Epidermal melanocyte (primary cell): ENCODE results near the gene SLFN14.
"Not testable (repeated sequence)": the region's sequence is repeated elsewhere in the genome, so short reads cannot be mapped to it uniquely, and the experiment has no call there.

Experiments used
- DNase-seq: peaks from one replicate; pipeline ENCODE4 v3.0.0; 2011; ENCODE audit warnings: low spot score; ENCODE audit not compliant: insufficient read length

Gene SLFN14

DNA sequence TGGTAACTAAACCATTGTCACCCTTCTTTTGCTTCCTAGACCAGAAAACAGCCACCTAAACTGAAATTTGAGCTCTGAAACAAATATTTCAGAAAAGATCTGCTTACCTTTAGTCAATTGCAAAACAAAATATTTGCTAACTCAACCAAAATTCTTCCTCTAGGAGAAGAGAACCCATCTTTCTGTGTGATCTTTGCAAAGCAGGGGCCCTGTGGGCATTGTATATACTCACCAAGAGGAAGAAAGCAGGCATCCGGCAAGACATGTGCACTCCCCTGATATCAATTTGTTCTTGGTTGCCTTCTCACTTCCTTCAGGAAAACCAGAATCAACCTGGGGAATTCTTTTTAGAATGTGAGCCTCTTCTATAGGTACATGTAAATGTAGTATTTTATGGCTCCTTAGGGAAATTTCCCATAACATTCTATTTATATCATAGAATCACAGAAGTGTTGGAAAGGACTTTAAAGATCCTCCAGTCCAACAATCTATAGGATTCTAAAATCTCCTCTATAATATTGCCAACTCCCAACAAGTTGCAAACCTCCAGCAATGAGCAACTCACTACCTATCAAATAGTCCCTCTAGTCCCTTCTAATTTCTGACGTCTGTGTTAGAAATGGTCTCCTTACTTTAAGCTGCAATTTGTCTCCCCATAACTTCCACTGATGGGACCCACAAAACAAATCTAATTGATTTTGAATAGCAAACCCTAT lies 966 bp downstream of the SLFN14 start:
- DNase-seq = no peak

DNA sequence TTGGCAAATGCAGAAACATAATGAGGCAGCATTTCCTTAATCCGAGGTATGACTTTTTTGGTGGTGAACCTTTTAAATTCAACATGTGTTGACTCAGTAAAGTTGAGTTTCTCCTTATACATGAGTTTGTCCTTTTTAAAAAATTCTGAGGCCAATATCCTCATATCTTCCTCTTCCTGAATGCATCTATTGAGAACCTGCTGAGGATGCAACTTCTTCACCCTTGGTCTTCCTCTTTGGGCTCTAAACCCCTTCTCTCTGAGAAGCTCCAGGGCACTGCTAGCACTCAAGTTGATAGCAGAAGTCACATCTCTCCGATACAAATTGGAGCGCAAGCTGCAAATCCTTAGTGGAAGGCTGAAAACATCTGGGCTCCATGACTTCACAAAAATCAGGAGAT lies 3.3 kb downstream of the SLFN14 start:
- DNase-seq = no peak

- DNase-seq = no peak
Observed at GRCh38 chr17:35555691-35556090, 4.9 kb downstream of the SLFN14 start.

GRCh38 chr17:35554668-35555067 lies 6.0 kb downstream of the SLFN14 start:
- DNase-seq = no peak

DNA sequence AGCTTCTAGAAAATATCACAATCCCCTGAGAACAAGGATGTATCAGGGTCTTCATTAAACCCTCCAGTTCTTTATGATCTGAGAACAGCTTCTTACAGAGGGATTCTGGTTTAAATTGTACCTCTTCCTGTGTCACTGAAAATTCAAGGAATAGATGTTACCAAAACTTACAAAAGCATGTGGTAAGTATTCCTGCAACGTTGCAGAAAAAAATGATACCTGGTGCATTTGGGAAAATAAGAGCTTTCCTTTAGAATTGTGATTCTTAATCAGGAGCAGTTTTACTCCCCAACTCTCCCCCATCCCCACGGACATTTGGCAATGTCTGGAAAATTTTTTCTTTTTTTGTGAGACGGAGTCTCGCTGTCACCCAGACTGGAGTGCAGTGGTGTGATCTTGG lies 7.3 kb downstream of the SLFN14 start:
- DNase-seq = no peak

DNA sequence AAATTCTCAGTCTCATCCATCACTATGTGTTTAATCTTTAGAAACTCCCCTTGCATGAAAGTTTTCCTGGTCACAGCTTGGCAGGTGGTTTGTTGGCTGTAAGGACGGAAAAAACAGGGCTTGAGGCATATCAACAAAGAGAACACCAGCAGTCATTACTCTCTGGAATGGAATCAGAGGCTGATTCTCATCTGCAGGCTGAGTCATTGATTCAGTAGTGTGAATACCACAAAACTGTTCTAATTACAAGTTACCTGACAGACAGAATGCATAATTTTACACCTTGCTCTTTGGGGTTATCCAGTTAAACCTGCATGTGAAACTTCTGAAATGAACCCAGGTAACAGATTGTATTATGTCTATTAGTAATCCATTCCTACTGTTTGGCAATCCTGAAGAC lies 11.6 kb downstream of the SLFN14 start:
- DNase-seq = no peak

DNA sequence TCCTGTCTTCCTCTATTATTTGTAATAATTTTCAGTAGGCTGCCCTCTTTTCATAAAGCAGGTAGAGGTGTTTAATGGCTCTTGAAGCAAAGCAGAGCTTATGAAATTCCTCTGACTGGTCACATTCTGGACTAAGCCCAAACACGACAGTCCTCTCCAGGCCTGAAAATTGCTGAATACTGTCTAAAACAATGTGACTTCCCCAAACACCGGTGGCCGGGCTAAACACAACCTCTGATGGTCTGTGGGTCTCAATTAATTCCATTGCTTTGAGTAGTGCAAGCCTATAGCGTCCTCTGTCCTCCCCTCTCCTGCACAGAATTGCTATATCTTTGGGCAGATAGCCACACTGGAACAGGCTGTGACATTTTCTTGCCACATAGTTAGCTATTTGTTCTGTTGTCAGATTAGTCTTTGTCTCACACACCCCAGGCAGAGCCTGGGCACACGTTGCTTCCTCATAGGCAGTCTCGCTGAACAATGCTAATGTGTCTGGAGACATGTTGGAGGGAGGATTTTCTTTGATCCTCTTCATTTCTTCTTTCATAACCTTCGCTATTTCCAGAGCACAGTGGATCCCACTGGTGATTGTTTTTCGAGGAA lies 12.3 kb downstream of the SLFN14 start:
- DNase-seq = no peak

GRCh38 chr17:35546487-35546886 lies 14.1 kb downstream of the SLFN14 start:
- no peak for DNase-seq

DNA sequence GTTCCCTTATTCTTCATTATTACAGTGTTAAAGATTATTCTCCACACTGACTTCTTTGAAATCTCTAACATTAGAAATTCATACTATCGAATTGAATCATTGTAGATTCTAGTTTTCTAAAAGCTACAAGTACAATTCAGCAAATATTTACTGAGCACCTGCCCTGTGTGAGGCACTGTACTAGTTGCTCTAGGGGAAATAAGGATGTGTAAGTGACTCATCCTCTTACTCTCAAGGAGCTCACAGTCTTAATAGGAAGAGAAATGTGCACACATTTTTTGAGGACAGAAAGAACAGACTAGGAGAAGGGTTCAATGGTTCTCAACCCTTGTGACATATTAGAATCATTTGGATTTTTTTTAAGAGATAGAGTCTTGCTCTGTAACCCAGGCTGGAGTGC lies 15.5 kb downstream of the SLFN14 start:
- no peak for DNase-seq

DNA sequence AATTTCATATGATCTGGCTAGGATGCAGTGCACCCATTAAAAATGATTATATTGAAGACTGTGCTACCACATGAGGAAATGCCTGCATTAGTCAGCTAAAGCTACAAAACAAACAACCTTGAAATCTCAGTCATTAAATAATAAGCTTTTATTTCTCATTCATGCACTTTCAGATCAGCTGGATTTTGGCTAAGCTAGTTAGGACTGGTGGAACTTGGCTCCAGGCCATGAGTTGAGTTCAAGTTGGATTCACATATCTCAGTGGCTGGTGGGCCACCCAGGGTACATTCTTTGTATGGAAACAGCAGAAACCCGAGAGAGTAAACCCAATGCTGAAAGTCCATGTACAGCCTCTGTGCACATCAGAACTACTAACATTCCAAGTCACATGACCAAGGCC lies 16.8 kb downstream of the SLFN14 start:
- no peak for DNase-seq

GRCh38 chr17:35542990-35543389 lies 17.6 kb downstream of the SLFN14 start:
- DNase-seq = no peak

DNA sequence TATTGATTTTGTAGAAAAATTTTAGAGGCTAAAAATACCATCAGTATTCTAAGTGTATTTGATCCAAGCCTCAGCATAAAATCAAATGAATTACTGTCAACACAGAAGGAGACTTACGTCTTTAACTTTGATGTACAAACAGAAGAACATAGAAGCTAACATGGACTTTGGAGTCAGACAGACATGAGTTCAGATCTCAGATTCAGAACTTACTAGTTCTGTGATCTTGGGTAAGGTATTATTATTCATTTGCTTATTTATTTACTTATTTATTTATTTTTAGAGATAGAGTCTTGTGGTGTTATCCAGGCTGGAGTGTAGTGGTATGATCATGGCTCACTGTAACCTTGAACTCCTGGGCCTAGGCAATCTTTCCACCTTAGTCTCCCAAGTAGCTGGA lies 19.2 kb downstream of the SLFN14 start:
- DNase-seq = no peak

DNA sequence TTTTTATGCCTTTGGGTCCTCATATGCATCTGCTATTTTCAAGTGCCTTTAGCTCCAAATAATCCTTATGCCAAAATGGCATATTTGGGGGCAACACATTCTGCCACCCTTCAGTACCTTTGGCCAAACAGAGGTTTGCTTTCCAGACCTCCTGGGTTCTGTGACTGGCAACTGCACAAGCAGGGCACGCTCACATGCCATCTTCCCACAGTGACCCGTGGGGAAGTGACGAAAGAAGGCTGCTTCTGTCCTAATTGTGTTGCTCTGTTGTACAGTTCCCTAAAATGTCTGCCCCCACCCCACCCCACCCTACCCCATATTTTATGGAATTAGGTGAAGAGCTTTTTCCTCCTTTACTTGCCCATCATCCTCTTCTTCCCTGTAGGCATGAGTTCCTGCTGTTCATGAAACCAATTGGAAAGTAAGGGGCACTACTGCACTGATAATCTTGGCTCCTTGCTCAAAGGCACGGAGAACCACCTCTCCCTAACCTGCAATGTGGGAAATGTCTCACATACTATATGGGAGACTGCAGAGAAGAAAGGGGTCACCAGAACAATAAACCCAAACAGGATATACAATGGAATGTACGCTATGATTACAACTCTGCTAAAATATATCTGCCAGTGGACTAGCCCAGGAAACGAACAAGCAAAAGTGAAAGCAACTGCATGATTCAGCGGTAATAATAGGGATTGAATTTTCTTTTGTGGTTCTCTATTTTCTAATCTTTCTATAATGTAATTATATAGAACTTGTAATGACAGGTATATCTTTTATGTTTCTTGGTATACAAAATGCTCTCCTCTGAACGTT lies 19.8 kb downstream of the SLFN14 start:
- DNase-seq = no peak

DNA sequence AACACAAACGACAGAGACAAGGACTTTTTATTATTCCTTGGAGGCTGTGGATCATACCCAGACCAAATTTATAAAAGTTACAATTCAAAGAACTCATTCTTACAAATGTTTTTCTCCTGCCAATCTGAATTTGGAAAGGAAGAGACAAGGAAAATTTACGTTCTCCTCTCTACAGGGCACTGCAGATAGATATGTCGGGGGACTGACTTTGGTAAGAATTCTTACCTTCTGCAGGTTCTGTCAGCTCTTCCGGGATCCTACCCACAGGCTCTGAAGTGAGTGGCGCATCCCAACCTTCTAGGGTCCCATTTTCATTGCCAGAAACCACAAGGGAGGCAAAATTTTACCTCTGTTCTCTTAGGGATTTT lies 21.0 kb downstream of the SLFN14 start:
- no peak for DNase-seq

- no peak for DNase-seq
Observed at GRCh38 chr17:35537601-35538141, 22.9 kb downstream of the SLFN14 start, which contains the start of gene SLFN12L. SLFN12L (minus strand) TSS chr17:35537678; CDS start chr17:35522364, 15,314 bp downstream.

- DNase-seq = no peak
Observed at GRCh38 chr17:35536664-35537171, 23.9 kb downstream of the SLFN14 start.

- DNase-seq = not testable (repeated sequence)
Observed at GRCh38 chr17:35535406-35535805, 25.2 kb downstream of the SLFN14 start.

DNA sequence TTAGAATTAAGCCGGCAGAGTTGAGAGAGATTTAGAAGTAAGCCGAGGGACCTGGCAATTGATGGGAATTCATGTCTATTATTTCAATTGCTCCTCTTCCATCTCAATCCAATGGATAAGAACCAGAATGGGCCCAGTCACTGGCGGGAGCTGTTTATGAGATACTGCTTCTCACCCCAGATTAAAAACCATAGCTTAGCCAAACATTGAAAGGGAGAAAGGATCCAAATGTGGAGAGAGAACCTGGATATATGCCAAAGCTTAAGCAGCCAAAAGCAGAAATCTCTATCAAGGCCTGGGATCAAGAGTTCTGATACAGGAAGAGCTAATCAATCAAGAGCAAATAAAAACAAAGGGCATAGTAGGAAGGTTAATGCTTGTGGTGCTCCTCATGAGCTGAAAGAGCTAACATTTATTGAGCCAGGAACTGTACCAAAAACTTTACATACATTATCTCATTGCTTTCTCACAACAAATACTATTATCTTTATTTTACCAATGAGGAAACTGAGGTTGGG lies 26.0 kb downstream of the SLFN14 start:
- DNase-seq = no peak

GRCh38 chr17:35531160-35531559 lies 29.5 kb downstream of the SLFN14 start:
- DNase-seq = no peak

DNA sequence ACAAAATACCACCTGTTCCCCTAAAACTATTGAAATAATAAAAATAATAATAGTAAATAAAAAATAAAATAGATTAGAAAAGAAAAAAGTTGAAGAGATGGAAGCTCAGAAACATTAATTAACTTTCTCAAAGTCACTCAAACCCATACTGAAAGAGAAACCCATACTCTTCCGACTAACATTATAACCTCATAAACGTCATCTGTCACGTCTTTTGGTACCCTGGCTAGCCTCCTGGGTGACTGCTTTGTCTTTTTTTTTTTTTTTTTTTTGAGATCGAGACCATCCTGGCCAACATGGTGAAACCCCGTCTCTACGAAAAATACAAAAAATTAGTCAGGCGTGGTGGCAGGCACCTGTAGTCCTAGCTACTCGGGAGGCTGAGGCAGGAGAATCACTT lies 30.8 kb downstream of the SLFN14 start:
- DNase-seq = no peak

DNA sequence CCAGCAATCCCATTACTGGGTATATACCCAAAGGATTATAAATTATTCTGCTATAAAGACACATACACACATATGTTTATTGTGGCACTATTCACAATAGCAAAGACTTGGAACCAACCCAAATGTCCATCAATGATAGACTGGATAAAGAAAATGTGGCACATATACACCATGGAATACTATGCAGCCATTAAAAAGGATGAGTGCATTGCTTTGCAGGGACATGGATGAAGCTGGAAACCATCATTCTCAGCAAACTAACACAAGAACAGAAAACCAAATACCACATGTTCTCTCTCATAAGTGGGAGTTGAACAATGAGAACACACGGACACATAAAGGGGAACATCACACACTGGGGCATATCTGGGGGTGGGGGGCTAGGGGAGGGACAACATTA lies 31.3 kb downstream of the SLFN14 start:
- not testable (repeated sequence) for DNase-seq

DNA sequence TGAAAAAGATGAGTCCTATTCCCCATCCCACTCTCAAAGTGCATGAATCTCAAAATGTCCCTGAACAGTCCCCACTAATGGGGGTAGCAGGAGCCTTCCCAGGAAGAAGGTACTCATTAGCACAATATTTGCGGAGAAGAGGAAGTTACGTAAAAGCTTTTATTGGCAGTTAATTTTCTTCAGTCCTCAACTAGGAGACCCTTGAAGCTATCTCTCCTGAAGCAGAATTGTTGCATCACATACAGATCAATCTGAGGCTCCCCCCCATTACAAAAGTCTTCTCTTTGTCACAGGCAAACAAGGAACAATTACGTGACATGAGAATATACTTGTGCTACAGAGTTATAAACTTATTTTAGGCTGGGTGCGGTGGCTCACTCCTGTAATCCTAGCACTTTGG lies 37.3 kb downstream of the SLFN14 start:
- DNase-seq = no peak
